OCI-LY7 (cell line): ENCODE results near the gene GAST.
A peak's percentile ranks its signal among the peaks of the same experiment; 100 is the strongest.

Experiments used
- CTCF ChIP-seq: fragments of 200-600 bp; sonication (generic); conservative IDR thresholded peaks from 2 replicates; pipeline ENCODE4 v1.5.1; 2014; ENCODE audit warnings: mild to moderate bottlenecking, antibody characterized with exemption, low read length, moderate library complexity, mixed read lengths
- EZH2phosphoT487 ChIP-seq: fragments of 200-600 bp; sonication (generic); IDR thresholded peaks from 2 replicates; pipeline ENCODE4 v1.6.1; 2018; ENCODE audit warnings: low read depth, borderline replicate concordance, mild to moderate bottlenecking, mixed run types, antibody characterized with exemption, low read length, moderate library complexity, mixed read lengths

- peak; percentile 98 for TF ChIP-seq CTCF
- no peak for TF ChIP-seq EZH2phosphoT487
Measured at GRCh38 chr17:41738077-41738800, 26.1 kb downstream of the GAST start.
